ENCODE data around the gene KANSL1L. TPM values are rescaled to one million over a fixed set of nuclear protein-coding genes. Genes with fewer than 3 reads are reported as not detected.
A peak's percentile ranks its signal among the peaks of the same experiment; 100 is the strongest.

The KANSL1L gene
- total and polyA plus RNA-seq, 10 of the 15 experiments (the other 5 are each of a cell fraction or from before 2014, with no cell fraction given), result 1.2 to 9.5 (median 3.7) TPM

DNA sequence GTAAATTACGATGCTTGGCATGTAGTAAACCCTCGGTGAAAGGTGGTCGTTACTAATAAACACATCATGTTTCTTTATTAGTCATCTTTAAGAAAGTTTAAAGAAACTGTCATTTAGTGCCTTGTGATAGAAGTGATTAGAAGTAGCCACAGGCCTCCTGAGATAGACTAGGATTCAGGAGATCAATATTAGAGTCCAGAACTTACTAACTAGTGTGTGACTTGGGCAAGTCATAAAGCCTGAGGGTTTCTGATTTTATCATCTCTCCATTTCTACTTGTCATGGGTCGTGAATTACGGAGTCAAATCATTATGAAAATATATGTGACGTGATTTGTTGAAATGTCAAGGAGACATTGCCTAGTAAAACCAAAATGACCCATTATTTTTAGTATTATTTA lies 162.1 kb downstream of the KANSL1L start:
- Histone ChIP-seq H3K27ac (ENCODE audit: control insufficient read depth, insufficient read depth) (no peak overlapping the region), H3K9ac (ENCODE audit: control insufficient read depth, insufficient read depth, low read length) (no peak overlapping the region), H3K4me3 (no peak overlapping the region), H3K27me3 (replicated peaks in 1 of 2; ENCODE audit: control insufficient read depth in 2 of 2, insufficient read depth in 2 of 2, low read length in 1 of 2) (no peaks in the 10 kb centered on the region), H3K36me3 (ENCODE audit: control insufficient read depth in 2 of 2, insufficient read depth in 2 of 2, low read length in 1 of 2) (peaks cover 0 to 29% of the 10 kb centered on the region in 2 experiments; a peak in 1 of 4 replicates), H3K9me3 (replicated peaks; ENCODE audit: control insufficient read depth, insufficient read depth, low read length) (no peaks in the 10 kb centered on the region), H4K20me1 (ENCODE audit: control insufficient read depth, insufficient read depth) (no peaks in the 10 kb centered on the region; the same call in 1 of the 2 replicates), H2AFZ (ENCODE audit: control insufficient read depth, low read depth, low read length) (no peak overlapping the region), H3K4me2 (ENCODE audit: control insufficient read depth, insufficient read depth) (no peak overlapping the region), H3K4me1 (ENCODE audit: control insufficient read depth, insufficient read depth, low read length) (peaks cover 3% of the 10 kb centered on the region; the same call in 1 of the 2 replicates), H3K79me2 (ENCODE audit: control insufficient read depth, insufficient read depth, low read length) (peaks cover 80% of the 10 kb centered on the region)
- ChIA-PET SMC1A (ENCODE audit: uncharacterized antibody, unreplicated experiment) (no interaction called here), POLR2A (no interaction called here), CTCF (interaction anchor here (1.2 to 2.1 kb wide), 2 partner anchors 20 to 64 kb away, joined by 4 read pairs; no protein-coding TSS in a partner anchor), RAD21 (ENCODE audit: unreplicated experiment) (no interaction called here)
- 7% methylated on average over 6 of the region's 6 CpGs for WGBS (ENCODE audit: insufficient coverage, insufficient replicate concordance, low lambda C conversion rate, missing lambda C conversion rate)
- BruUV-seq (replicated peaks), result no TSS peak
- intact Hi-C loops (cut with micrococcal nuclease; ENCODE audit: unreplicated experiment) (loop anchor here (10.0 kb wide), 1 partner anchor 466 kb away; the partner anchor contains the start of gene LANCL1), in situ Hi-C loops (cut with MboI) (loop anchor here (10.0 kb wide), 1 partner anchor 156 kb away; no protein-coding TSS in a partner anchor)
- ATAC-seq, result peak; percentile 19; the same call in 2 of the 3 replicates
- no peak for DNase-seq (ENCODE audit: low read depth, low spot score)
- TF ChIP-seq PAX5 (IDR thresholded peaks at IDR 0.05; ENCODE audit: borderline replicate concordance, low read depth, low read length), result no peak
- TF ChIP-seq JUNB (IDR thresholded peaks at IDR 0.05), result peak; percentile 55
- no peak for TF ChIP-seq SRF (IDR thresholded peaks at IDR 0.05; ENCODE audit: low read depth in 2 of 2, low read length in 2 of 2)
- TF ChIP-seq JUND (IDR thresholded peaks at IDR 0.05; ENCODE audit: low read depth, low read length), result no peak
- TF ChIP-seq CEBPB (IDR thresholded peaks at IDR 0.05; ENCODE audit: borderline replicate concordance in 1 of 2, low read depth in 2 of 2, low read length in 2 of 2), result no peak
- no peak for TF ChIP-seq SMAD5 (IDR thresholded peaks at IDR 0.05; ENCODE audit: low read depth)
- FAIRE-seq, result no peak

DNA sequence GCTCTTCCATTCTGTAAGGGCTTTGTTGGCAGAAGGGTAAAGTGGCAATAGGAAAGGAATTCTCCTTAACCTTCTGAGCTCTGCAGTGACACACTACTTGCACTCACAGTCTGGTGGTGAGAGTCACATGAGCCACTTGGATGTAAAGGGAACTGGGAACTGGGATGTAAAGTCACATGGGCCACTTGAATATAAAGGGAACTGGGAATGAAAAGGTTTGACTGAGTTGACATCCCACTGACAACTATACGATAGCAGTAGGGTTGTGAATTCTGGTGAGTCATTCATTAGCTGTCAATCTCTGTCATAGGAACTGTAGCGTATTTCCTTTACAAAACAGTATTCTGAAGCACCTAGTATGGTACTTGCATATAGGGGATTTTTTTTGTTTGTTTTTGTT lies 163.3 kb downstream of the KANSL1L start:
- TF ChIP-seq SPI1 (IDR thresholded peaks at IDR 0.05; ENCODE audit: borderline replicate concordance, insufficient read depth, low read depth, low read length) (peak; percentile 55; the same call in 1 of the 2 replicates), ASH2L (IDR thresholded peaks at IDR 0.05; ENCODE audit: borderline replicate concordance, low read depth) (no peak), HDAC2 (IDR thresholded peaks at IDR 0.05) (no peak), FOXM1 (IDR thresholded peaks at IDR 0.05; ENCODE audit: low read depth, low read length) (no peak)
- TF ChIP-seq, protein P1, sequence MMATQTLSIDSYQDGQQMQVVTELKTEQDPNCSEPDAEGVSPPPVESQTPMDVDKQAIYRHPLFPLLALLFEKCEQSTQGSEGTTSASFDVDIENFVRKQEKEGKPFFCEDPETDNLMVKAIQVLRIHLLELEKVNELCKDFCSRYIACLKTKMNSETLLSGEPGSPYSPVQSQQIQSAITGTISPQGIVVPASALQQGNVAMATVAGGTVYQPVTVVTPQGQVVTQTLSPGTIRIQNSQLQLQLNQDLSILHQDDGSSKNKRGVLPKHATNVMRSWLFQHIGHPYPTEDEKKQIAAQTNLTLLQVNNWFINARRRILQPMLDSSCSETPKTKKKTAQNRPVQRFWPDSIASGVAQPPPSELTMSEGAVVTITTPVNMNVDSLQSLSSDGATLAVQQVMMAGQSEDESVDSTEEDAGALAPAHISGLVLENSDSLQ (IDR thresholded peaks at IDR 0.05), result peak; percentile 83
- Histone ChIP-seq H3K9ac (ENCODE audit: control insufficient read depth, insufficient read depth, low read length) (no peak overlapping the region), H3K36me3 (ENCODE audit: control insufficient read depth in 2 of 2, insufficient read depth in 2 of 2, low read length in 1 of 2) (peaks cover 0 to 24% of the 10 kb centered on the region in 2 experiments; a peak in 1 of 4 replicates), H4K20me1 (ENCODE audit: control insufficient read depth, insufficient read depth) (no peaks in the 10 kb centered on the region; the same call in 1 of the 2 replicates), H3K79me2 (ENCODE audit: control insufficient read depth, insufficient read depth, low read length) (peaks cover 92% of the 10 kb centered on the region), H3K27me3 (replicated peaks in 1 of 2; ENCODE audit: control insufficient read depth in 2 of 2, insufficient read depth in 2 of 2, low read length in 1 of 2) (no peaks in the 10 kb centered on the region), H3K27ac (ENCODE audit: control insufficient read depth, insufficient read depth) (no peak overlapping the region), H3K4me2 (ENCODE audit: control insufficient read depth, insufficient read depth) (peak overlapping the region; percentile 50), H3K4me3 (0 out of 2 replicates have a peak overlapping the region, but pooled peaks have one; percentile 8), H3K4me1 (ENCODE audit: control insufficient read depth, insufficient read depth, low read length) (peaks cover 4% of the 10 kb centered on the region; the same call in 1 of the 2 replicates), H3K9me3 (replicated peaks; ENCODE audit: control insufficient read depth, insufficient read depth, low read length) (no peaks in the 10 kb centered on the region), H2AFZ (ENCODE audit: control insufficient read depth, low read depth, low read length) (no peak overlapping the region)
- ChIA-PET RAD21 (ENCODE audit: unreplicated experiment) (interaction anchor here (0.6 to 0.8 kb wide), 2 partner anchors 30 to 47 kb away, joined by 4 read pairs; no protein-coding TSS in a partner anchor), POLR2A (no interaction called here), CTCF (interaction anchor here (0.9 kb wide), 1 partner anchor 30 kb away, joined by 3 read pairs; no protein-coding TSS in a partner anchor), SMC1A (ENCODE audit: uncharacterized antibody, unreplicated experiment) (interaction anchor here (1.0 kb wide), 1 partner anchor 16 kb away, joined by 3 read pairs; no protein-coding TSS in a partner anchor)
- FAIRE-seq (no peak), DNase-seq (ENCODE audit: low read depth, low spot score) (no peak), ATAC-seq (peak; percentile 18; the same call in 2 of the 3 replicates)
- intact Hi-C loops (cut with micrococcal nuclease; ENCODE audit: unreplicated experiment) (loop anchor here (10.0 kb wide), 1 partner anchor 467 kb away; the partner anchor contains the start of gene LANCL1), in situ Hi-C loops (cut with MboI) (loop anchor here (10.0 kb wide), 1 partner anchor 157 kb away; no protein-coding TSS in a partner anchor)
- no TSS peak for BruUV-seq (replicated peaks)
- WGBS (ENCODE audit: insufficient coverage, insufficient replicate concordance, low lambda C conversion rate, missing lambda C conversion rate), result 49% methylated on average over 2 of the region's 2 CpGs
